ENCODE measurements around the gene CRYGB.

CRYGB gene, protein sequence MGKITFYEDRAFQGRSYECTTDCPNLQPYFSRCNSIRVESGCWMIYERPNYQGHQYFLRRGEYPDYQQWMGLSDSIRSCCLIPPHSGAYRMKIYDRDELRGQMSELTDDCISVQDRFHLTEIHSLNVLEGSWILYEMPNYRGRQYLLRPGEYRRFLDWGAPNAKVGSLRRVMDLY

DNA sequence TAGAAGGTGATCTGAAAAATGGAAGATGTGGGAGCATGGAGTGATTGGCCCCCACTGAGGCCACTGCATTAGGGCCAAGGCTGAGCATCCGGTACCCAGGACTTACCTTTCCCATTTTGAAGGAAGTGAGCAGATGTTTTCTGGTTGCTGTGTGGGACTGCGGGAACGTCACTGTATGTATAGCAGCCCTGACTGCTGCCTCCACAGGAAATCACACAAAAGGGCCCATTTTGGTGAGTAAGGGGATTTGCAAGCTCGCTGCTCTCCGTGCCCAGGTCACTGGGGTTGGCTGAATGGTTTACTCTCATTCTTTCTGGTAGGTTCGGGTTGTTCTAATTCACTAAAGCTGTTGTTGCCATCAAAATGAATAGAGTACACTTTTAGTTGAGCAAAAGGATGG is at the start of gene CRYGB:
TSS of gene CRYGB (minus strand) at position 153 of the 400 bp plus-strand sequence. CDS start at position 115, 38 bp downstream.
- Histone ChIP-seq H3K27me3 (ENCODE audit: control insufficient read depth, insufficient read depth, low read length) (peaks cover 5% of the 10 kb centered on the region), H3K9me3 (ENCODE audit: control insufficient read depth, low read length) (no peaks in the 10 kb centered on the region), H3K4me3 (ENCODE audit: low read length) (no peak within 1 kb of the TSS), H3K36me3 (ENCODE audit: control insufficient read depth, insufficient read depth, low read length) (no peaks in the 10 kb centered on the region), H3K9ac (ENCODE audit: low read length) (no peak within 1 kb of the TSS), H3K4me1 (ENCODE audit: control insufficient read depth, insufficient read depth, low read length) (peaks cover 6% of the 10 kb centered on the region)

DNA sequence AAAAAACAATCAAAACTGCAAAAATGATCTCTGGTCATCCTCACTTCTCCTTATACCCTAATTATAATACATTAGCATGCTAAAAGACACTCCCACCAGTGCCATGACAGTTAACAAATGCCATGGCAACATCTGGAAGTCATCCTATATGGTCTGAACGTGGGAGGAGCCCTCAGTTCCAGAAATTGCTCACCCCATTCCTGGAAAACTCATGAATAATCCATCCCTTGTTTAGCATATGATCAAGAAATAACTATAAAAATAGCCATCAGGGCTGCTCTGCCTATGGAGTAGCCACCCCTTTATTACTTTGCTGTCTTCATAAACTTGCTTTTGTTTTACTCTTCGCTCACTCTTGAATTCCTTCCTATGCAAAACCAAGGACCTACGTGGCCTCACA is 49.6 kb upstream of the CRYGB start:
- no peaks in the 10 kb centered on the region for H3K27me3 ChIP-seq (ENCODE audit: control insufficient read depth, insufficient read depth, low read length)
- no peaks in the 10 kb centered on the region for H3K36me3 ChIP-seq (ENCODE audit: control insufficient read depth, insufficient read depth, low read length)
- no peaks in the 10 kb centered on the region for H3K9me3 ChIP-seq (ENCODE audit: control insufficient read depth, low read length)
- H3K4me3 ChIP-seq (ENCODE audit: low read length): no peak overlapping the region
- H3K4me1 ChIP-seq (ENCODE audit: control insufficient read depth, insufficient read depth, low read length): peaks cover 7% of the 10 kb centered on the region
- no peak overlapping the region for H3K9ac ChIP-seq (ENCODE audit: low read length)

DNA sequence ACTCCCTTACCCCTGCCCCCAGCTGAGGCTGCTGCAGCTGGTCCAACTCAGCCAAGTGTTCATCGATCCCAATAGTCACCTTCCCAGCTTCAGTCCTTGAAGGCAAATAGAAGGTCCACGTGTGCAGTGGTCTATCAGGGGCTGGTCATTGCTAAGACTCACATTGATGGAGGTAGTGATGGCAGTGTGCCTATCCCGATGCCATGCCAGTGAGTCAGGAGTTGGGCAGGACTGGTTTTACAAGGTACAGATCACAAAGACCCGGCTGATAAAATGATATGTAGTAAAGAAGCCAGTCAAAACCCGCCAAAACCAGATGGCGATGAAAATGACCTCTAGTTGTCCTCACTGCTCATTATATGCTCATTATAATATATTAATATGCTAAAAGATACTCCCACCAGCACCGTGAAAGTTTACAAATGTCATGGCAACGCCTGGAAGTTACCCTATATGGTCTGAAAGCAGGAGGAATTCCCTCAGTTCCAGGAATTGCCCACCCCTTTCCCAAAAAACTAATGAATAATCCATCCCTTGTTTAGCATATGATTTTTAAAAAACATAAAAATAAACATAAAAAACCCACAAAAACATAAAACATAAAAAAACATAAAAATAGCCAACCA is 46.8 kb upstream of the CRYGB start:
- no peak overlapping the region for H3K9ac ChIP-seq (ENCODE audit: low read length)
- no peaks in the 10 kb centered on the region for H3K36me3 ChIP-seq (ENCODE audit: control insufficient read depth, insufficient read depth, low read length)
- peaks cover 7% of the 10 kb centered on the region for H3K4me1 ChIP-seq (ENCODE audit: control insufficient read depth, insufficient read depth, low read length)
- H3K9me3 ChIP-seq (ENCODE audit: control insufficient read depth, low read length): no peaks in the 10 kb centered on the region
- H3K4me3 ChIP-seq (ENCODE audit: low read length): no peak overlapping the region
- H3K27me3 ChIP-seq (ENCODE audit: control insufficient read depth, insufficient read depth, low read length): peaks cover 3% of the 10 kb centered on the region

- peaks cover 7% of the 10 kb centered on the region for H3K4me1 ChIP-seq (ENCODE audit: control insufficient read depth, insufficient read depth, low read length)
- H3K27me3 ChIP-seq (ENCODE audit: control insufficient read depth, insufficient read depth, low read length): peaks cover 3% of the 10 kb centered on the region
- no peak within 1 kb of the TSS for H3K4me3 ChIP-seq (ENCODE audit: low read length)
- H3K9me3 ChIP-seq (ENCODE audit: control insufficient read depth, low read length): no peaks in the 10 kb centered on the region
- H3K9ac ChIP-seq (ENCODE audit: low read length): no peak within 1 kb of the TSS
- no peaks in the 10 kb centered on the region for H3K36me3 ChIP-seq (ENCODE audit: control insufficient read depth, insufficient read depth, low read length)
These were observed 44.0 kb upstream of the CRYGB start, which contains the start of gene C2orf80 for GRCh38 chr2:208189810-208190503. Gene C2orf80, minus strand, starts transcription at chr2:208190030. Its CDS starts 3,044 bp downstream, at chr2:208186986.

GRCh38 chr2:208189069-208189809 is 43.3 kb upstream of the CRYGB start:
- Histone ChIP-seq H3K4me3 (ENCODE audit: low read length) (no peak overlapping the region), H3K36me3 (ENCODE audit: control insufficient read depth, insufficient read depth, low read length) (no peaks in the 10 kb centered on the region), H3K9ac (ENCODE audit: low read length) (no peak overlapping the region)

GRCh38 chr2:208186893-208187292 is 40.9 kb upstream of the CRYGB start:
- no peak overlapping the region for H3K4me3 ChIP-seq (ENCODE audit: low read length)
- H3K9ac ChIP-seq (ENCODE audit: low read length): no peak overlapping the region
- peaks cover 3% of the 10 kb centered on the region for H3K27me3 ChIP-seq (ENCODE audit: control insufficient read depth, insufficient read depth, low read length)
- H3K36me3 ChIP-seq (ENCODE audit: control insufficient read depth, insufficient read depth, low read length): no peaks in the 10 kb centered on the region
- H3K4me1 ChIP-seq (ENCODE audit: control insufficient read depth, insufficient read depth, low read length): no peaks in the 10 kb centered on the region
- H3K9me3 ChIP-seq (ENCODE audit: control insufficient read depth, low read length): no peaks in the 10 kb centered on the region

More at GRCh38 chr2:208189069-208189809, 43.3 kb upstream of the CRYGB start:
- Histone ChIP-seq H3K9me3 (ENCODE audit: control insufficient read depth, low read length) (no peaks in the 10 kb centered on the region), H3K4me1 (ENCODE audit: control insufficient read depth, insufficient read depth, low read length) (peaks cover 7% of the 10 kb centered on the region), H3K27me3 (ENCODE audit: control insufficient read depth, insufficient read depth, low read length) (peaks cover 3% of the 10 kb centered on the region)

DNA sequence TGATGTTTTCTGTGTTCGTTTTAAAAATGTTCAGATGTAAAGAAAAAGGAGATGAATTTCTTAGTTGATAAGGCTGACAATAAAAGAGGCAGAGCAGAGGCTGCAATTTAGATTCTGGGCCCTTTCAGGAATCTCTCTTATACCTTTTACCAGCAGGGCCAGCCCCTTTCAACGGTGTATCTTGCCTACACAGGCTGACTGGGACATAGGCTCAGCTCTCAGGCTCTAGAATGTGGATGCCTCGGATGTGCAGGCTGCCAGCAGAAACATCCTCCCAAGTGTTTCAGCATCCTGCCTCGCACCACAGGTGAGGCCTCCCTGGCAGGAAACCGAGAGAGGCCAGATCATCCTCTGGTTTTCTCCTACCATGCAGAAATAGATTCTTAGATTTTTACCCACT is 40.5 kb upstream of the CRYGB start:
- Histone ChIP-seq H3K4me3 (ENCODE audit: low read length) (no peak overlapping the region), H3K27me3 (ENCODE audit: control insufficient read depth, insufficient read depth, low read length) (peaks cover 3% of the 10 kb centered on the region), H3K9ac (ENCODE audit: low read length) (no peak overlapping the region), H3K4me1 (ENCODE audit: control insufficient read depth, insufficient read depth, low read length) (no peaks in the 10 kb centered on the region), H3K9me3 (ENCODE audit: control insufficient read depth, low read length) (no peaks in the 10 kb centered on the region), H3K36me3 (ENCODE audit: control insufficient read depth, insufficient read depth, low read length) (no peaks in the 10 kb centered on the region)

DNA sequence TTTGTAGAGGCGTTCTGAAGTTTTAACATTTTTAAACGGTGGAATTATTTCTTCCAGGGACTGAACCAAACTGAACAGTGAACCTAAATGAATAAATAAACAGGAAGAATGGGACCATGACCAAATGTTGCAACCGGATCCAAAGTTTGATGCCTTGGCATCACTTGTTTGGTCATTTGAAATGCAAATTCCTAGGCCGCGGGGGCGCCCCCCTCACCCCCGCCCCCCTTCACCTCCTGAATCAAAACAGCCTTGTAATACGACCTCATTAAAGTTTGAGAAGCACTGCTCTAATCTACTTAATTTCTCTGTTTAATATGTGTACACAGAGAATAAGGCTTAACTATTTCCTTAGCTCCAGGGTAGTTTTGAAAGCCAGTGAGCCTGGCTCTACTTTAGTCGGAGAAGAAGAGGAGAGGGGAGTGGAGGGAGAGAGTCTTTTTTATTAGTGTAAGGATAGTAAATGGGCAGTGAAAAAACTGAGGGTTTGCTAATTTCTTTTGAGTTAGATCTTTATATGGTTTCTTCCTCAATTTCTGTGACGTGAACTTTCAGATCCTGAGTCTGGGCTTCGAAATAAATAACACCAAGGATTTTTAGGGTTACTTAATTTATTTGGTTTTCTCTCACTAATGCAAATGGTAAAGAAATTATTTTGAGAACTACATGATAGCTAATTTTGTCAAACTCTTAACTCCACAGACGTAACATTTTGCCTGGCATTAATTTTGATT is 38.2 kb upstream of the CRYGB start:
- Histone ChIP-seq H3K27me3 (ENCODE audit: control insufficient read depth, insufficient read depth, low read length) (no peaks in the 10 kb centered on the region), H3K36me3 (ENCODE audit: control insufficient read depth, insufficient read depth, low read length) (no peaks in the 10 kb centered on the region), H3K4me1 (ENCODE audit: control insufficient read depth, insufficient read depth, low read length) (no peaks in the 10 kb centered on the region), H3K4me3 (ENCODE audit: low read length) (no peak overlapping the region), H3K9ac (ENCODE audit: low read length) (no peak overlapping the region), H3K9me3 (ENCODE audit: control insufficient read depth, low read length) (no peaks in the 10 kb centered on the region)

GRCh38 chr2:208183526-208183925 is 37.6 kb upstream of the CRYGB start:
- Histone ChIP-seq H3K9me3 (ENCODE audit: control insufficient read depth, low read length) (no peaks in the 10 kb centered on the region), H3K4me1 (ENCODE audit: control insufficient read depth, insufficient read depth, low read length) (no peaks in the 10 kb centered on the region), H3K9ac (ENCODE audit: low read length) (no peak overlapping the region), H3K27me3 (ENCODE audit: control insufficient read depth, insufficient read depth, low read length) (no peaks in the 10 kb centered on the region), H3K36me3 (ENCODE audit: control insufficient read depth, insufficient read depth, low read length) (no peaks in the 10 kb centered on the region), H3K4me3 (ENCODE audit: low read length) (no peak overlapping the region)

GRCh38 chr2:208182835-208183234 is 36.9 kb upstream of the CRYGB start:
- H3K36me3 ChIP-seq (ENCODE audit: control insufficient read depth, insufficient read depth, low read length): no peaks in the 10 kb centered on the region

DNA sequence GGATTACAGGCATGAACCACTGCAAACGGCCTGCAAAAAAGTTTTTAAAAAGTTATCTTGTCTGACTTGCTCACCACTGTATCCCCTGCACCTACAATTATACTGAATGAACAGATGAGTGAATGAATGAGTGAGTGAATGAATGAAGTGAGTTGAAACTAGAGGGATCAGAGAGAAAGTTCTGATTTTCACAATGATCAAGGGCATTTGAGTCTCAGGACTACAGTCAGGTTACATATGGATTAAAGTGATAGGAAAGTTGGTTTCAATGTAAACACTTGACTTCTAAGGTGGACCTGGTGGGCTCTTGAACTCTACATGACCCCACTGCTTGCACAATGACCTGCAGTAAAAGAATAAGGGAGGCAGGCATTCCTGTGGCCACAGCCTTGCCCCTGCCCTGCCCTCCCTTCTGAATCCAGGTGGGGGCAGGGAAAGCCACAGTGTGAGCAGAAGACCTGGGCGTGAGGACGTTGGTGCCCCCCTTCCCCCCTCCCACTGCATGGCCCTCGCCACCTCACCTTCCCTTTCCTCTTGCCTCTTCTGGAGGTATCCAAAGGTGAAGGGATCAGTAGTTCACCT is 33.2 kb upstream of the CRYGB start:
- no peaks in the 10 kb centered on the region for H3K9me3 ChIP-seq (ENCODE audit: control insufficient read depth, low read length)
- H3K9ac ChIP-seq (ENCODE audit: low read length): no peak overlapping the region
- no peak overlapping the region for H3K4me3 ChIP-seq (ENCODE audit: low read length)
- peaks cover 5% of the 10 kb centered on the region for H3K4me1 ChIP-seq (ENCODE audit: control insufficient read depth, insufficient read depth, low read length)
- H3K27me3 ChIP-seq (ENCODE audit: control insufficient read depth, insufficient read depth, low read length): no peaks in the 10 kb centered on the region
- no peaks in the 10 kb centered on the region for H3K36me3 ChIP-seq (ENCODE audit: control insufficient read depth, insufficient read depth, low read length)

More at GRCh38 chr2:208182835-208183234, 36.9 kb upstream of the CRYGB start:
- Histone ChIP-seq H3K4me1 (ENCODE audit: control insufficient read depth, insufficient read depth, low read length) (no peaks in the 10 kb centered on the region), H3K9ac (ENCODE audit: low read length) (no peak overlapping the region), H3K27me3 (ENCODE audit: control insufficient read depth, insufficient read depth, low read length) (no peaks in the 10 kb centered on the region), H3K4me3 (ENCODE audit: low read length) (no peak overlapping the region), H3K9me3 (ENCODE audit: control insufficient read depth, low read length) (no peaks in the 10 kb centered on the region)

Measured in mucosa of stomach (tissue), 1 donor.